ENCODE data around the gene IRS4.

Gene IRS4

DNA sequence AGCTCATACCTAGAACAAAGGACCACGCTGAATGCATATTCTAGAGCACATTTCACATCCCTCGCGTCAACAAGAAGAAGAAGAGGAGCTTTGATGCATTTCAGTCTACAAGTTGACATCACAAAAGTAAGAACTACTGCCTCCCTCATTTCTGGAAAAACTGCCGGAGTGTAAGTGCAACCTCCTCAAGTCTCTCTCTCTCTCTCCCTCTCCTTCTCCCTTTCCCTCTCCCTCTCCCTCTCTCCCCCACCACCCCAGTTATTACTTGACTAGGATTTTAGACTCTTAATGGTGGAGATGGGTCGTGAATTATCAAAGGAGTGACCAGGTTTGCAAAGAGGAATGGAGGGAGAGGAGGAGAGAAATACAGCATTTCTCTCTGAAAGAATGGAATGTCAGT lies 1.4 kb upstream of the IRS4 start:
- 15% methylated on average over 4 of the region's 5 CpGs for WGBS
- H2AK5ac ChIP-seq (ENCODE audit: low read length, severe bottlenecking) = no peak overlapping the region
- no peak overlapping the region for H3K14ac ChIP-seq (ENCODE audit: low read length in 2 of 2)
- no peak overlapping the region for H4K8ac ChIP-seq (ENCODE audit: low read length)
- H2AFZ ChIP-seq (ENCODE audit: low read depth, low read length) = no peak overlapping the region
- H3K79me1 ChIP-seq (replicated peaks; ENCODE audit: low read length, poor library complexity, severe bottlenecking) = no peaks in the 10 kb centered on the region
- no peak overlapping the region for H2BK5ac ChIP-seq (ENCODE audit: low read depth, low read length, poor library complexity, severe bottlenecking)
- H2BK12ac ChIP-seq (ENCODE audit: low read length in 2 of 2) = no peak overlapping the region
- no peak overlapping the region for H2BK120ac ChIP-seq (ENCODE audit: low read depth, low read length)
- H2BK15ac ChIP-seq (ENCODE audit: low read depth, poor library complexity, severe bottlenecking) = no peak overlapping the region
- H3K27ac ChIP-seq (ENCODE audit: low read length, poor library complexity, severe bottlenecking) = no peak overlapping the region
- peaks cover 2% of the 10 kb centered on the region for H3K9me3 ChIP-seq (ENCODE audit: control insufficient read depth, low read length)
- no peak overlapping the region for H3K4me2 ChIP-seq (ENCODE audit: low read length, poor library complexity, severe bottlenecking)
- no peaks in the 10 kb centered on the region for H3K36me3 ChIP-seq (ENCODE audit: control insufficient read depth in 1 of 2, insufficient read depth in 2 of 2, low read depth in 1 of 2, low read length in 2 of 2)
- peaks cover 12% of the 10 kb centered on the region for H3K4me1 ChIP-seq (ENCODE audit: control insufficient read depth, insufficient read depth, low read depth, low read length)
- no peak overlapping the region for H4K91ac ChIP-seq (ENCODE audit: low read length)
- H3K23ac ChIP-seq (ENCODE audit: low read length in 2 of 2) = no peak overlapping the region
- H3K4ac ChIP-seq (ENCODE audit: low read depth in 1 of 2, low read length in 2 of 2) = no peak overlapping the region
- no peak overlapping the region for H3K9ac ChIP-seq (ENCODE audit: low read length)
- no peak overlapping the region for H3K18ac ChIP-seq (ENCODE audit: low read depth in 1 of 2, low read length in 2 of 2)
- no peak for DNase-seq
- H3K27me3 ChIP-seq (ENCODE audit: control insufficient read depth in 1 of 2, insufficient read depth in 1 of 2, low read length in 2 of 2) = peaks cover 49 to 65% of the 10 kb centered on the region in 2 experiments
- H3K4me3 ChIP-seq (ENCODE audit: insufficient read depth in 1 of 2, low read depth in 1 of 2, low read length in 2 of 2) = no peak overlapping the region

DNA sequence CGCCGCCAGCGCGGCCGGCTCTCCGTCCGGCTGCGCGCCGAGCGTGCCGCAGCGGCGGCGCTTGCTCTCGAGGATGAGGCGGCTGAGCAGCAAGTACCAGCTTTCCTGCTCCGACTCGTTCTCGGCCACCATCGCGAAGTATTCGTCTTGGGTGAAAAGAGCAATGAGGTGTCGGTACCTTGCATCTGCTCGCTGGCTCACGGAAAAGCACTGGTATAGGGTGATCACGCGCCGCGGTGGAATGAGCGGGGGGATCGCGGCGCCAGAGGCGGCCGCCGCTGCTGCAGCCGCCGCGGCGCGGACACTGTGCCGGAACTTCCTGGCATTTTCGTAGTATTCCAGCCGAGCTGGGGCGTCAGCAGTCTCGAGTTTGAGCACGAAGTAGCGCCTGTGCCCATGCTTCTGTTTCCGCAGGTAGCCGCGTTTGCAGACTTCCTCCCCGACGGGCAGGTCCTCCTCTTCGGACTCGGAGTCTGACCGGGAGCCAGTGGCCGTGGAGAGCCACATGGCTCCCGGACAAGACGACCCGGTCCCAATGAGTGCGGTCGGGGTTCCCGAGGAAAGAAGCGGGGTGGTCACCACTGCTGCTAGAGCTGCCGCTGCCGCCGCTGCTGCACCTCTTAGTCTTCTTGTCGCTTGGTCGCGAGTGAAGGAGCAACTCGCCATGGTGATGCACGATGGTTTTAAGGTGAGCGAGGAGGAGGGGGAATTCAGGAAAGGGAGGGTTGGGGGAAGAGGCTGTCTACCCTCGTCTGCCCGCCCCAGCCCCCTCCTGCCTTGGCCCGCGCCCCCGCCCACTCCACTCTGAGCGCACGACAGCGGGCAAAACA lies 469 bp downstream of the IRS4 start:
- peak; percentile 15 for DNase-seq
- no peak overlapping the region for H2BK12ac ChIP-seq (ENCODE audit: low read length in 2 of 2)
- H2AK5ac ChIP-seq (ENCODE audit: low read length, severe bottlenecking) = no peak overlapping the region
- no peak overlapping the region for H2BK15ac ChIP-seq (ENCODE audit: low read depth, poor library complexity, severe bottlenecking)
- WGBS = 3% methylated on average over 49 of the region's 82 CpGs
- no peak overlapping the region for H2BK5ac ChIP-seq (ENCODE audit: low read depth, low read length, poor library complexity, severe bottlenecking)
- peak overlapping the region; percentile 78 for H3K4me2 ChIP-seq (ENCODE audit: low read length, poor library complexity, severe bottlenecking)
- H3K27ac ChIP-seq (ENCODE audit: low read length, poor library complexity, severe bottlenecking) = no peak overlapping the region
- H2AFZ ChIP-seq (ENCODE audit: low read depth, low read length) = peak overlapping the region; percentile 51
- H4K91ac ChIP-seq (ENCODE audit: low read length) = no peak overlapping the region
- peaks cover 2% of the 10 kb centered on the region for H3K9me3 ChIP-seq (ENCODE audit: control insufficient read depth, low read length)
- H3K79me1 ChIP-seq (replicated peaks; ENCODE audit: low read length, poor library complexity, severe bottlenecking) = no peaks in the 10 kb centered on the region
- H3K14ac ChIP-seq (ENCODE audit: low read length in 2 of 2) = no peak overlapping the region
- peaks cover 15% of the 10 kb centered on the region for H3K4me1 ChIP-seq (ENCODE audit: control insufficient read depth, insufficient read depth, low read depth, low read length)
- no peak overlapping the region for H3K9ac ChIP-seq (ENCODE audit: low read length)
- peaks cover 63 to 75% of the 10 kb centered on the region in 2 experiments for H3K27me3 ChIP-seq (ENCODE audit: control insufficient read depth in 1 of 2, insufficient read depth in 1 of 2, low read length in 2 of 2)
- H4K8ac ChIP-seq (ENCODE audit: low read length) = no peak overlapping the region
- H3K4ac ChIP-seq (ENCODE audit: low read depth in 1 of 2, low read length in 2 of 2) = no peak overlapping the region
- H2BK120ac ChIP-seq (ENCODE audit: low read depth, low read length) = no peak overlapping the region
- H3K18ac ChIP-seq (ENCODE audit: low read depth in 1 of 2, low read length in 2 of 2) = no peak overlapping the region
- H3K4me3 ChIP-seq (ENCODE audit: insufficient read depth in 1 of 2, low read depth in 1 of 2, low read length in 2 of 2) = peak overlapping the region; percentile 44 to 53
- no peaks in the 10 kb centered on the region for H3K36me3 ChIP-seq (ENCODE audit: control insufficient read depth in 1 of 2, insufficient read depth in 2 of 2, low read depth in 1 of 2, low read length in 2 of 2)
- H3K23ac ChIP-seq (ENCODE audit: low read length in 2 of 2) = no peak overlapping the region

DNA sequence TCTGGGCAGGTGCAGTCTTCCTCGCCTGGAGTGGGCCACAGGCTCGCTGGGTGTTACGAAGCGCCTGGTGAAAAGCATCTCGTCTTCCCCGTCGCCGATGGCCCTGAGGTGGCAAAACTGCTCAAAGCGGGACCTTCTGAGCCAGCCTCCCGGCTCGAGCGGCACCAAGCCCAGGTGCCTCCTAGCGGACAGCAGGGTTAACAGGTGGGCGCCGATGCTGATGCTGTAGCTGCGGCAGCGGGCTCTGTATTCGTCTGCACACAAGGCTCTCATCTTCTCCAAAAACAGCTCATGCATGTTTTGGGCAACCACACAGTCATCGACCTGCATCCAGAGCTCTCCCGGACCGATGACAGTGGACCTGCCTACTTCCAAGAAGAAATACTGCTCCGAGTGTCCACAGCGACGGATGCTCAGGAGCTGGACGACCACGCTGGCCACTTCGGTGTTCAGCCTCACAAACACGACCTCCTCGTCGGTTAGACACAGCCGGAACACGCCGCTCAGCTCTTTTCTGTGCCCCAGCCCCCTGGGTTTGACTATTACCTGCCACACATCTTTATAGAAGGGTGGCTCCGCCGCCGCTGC lies 1.2 kb downstream of the IRS4 start:
- Histone ChIP-seq H4K91ac (ENCODE audit: low read length) (no peak overlapping the region), H3K18ac (ENCODE audit: low read depth in 1 of 2, low read length in 2 of 2) (no peak overlapping the region), H2AK5ac (ENCODE audit: low read length, severe bottlenecking) (no peak overlapping the region), H3K79me1 (replicated peaks; ENCODE audit: low read length, poor library complexity, severe bottlenecking) (no peaks in the 10 kb centered on the region), H2BK120ac (ENCODE audit: low read depth, low read length) (no peak overlapping the region), H3K4me2 (ENCODE audit: low read length, poor library complexity, severe bottlenecking) (peak overlapping the region; percentile 78), H3K14ac (ENCODE audit: low read length in 2 of 2) (no peak overlapping the region), H3K4me3 (ENCODE audit: insufficient read depth in 1 of 2, low read depth in 1 of 2, low read length in 2 of 2) (no peak overlapping the region), H2BK5ac (ENCODE audit: low read depth, low read length, poor library complexity, severe bottlenecking) (no peak overlapping the region), H3K27me3 (ENCODE audit: control insufficient read depth in 1 of 2, insufficient read depth in 1 of 2, low read length in 2 of 2) (peaks cover 63 to 77% of the 10 kb centered on the region in 2 experiments), H3K9ac (ENCODE audit: low read length) (no peak overlapping the region), H2BK12ac (ENCODE audit: low read length in 2 of 2) (no peak overlapping the region), H2BK15ac (ENCODE audit: low read depth, poor library complexity, severe bottlenecking) (no peak overlapping the region), H4K8ac (ENCODE audit: low read length) (no peak overlapping the region), H3K4ac (ENCODE audit: low read depth in 1 of 2, low read length in 2 of 2) (no peak overlapping the region), H3K23ac (ENCODE audit: low read length in 2 of 2) (no peak overlapping the region), H3K9me3 (ENCODE audit: control insufficient read depth, low read length) (peaks cover 2% of the 10 kb centered on the region), H3K4me1 (ENCODE audit: control insufficient read depth, insufficient read depth, low read depth, low read length) (peaks cover 15% of the 10 kb centered on the region), H2AFZ (ENCODE audit: low read depth, low read length) (no peak overlapping the region), H3K36me3 (ENCODE audit: control insufficient read depth in 1 of 2, insufficient read depth in 2 of 2, low read depth in 1 of 2, low read length in 2 of 2) (no peaks in the 10 kb centered on the region), H3K27ac (ENCODE audit: low read length, poor library complexity, severe bottlenecking) (no peak overlapping the region)
- 39% methylated on average over 31 of the region's 36 CpGs for WGBS
- DNase-seq = no peak

DNA sequence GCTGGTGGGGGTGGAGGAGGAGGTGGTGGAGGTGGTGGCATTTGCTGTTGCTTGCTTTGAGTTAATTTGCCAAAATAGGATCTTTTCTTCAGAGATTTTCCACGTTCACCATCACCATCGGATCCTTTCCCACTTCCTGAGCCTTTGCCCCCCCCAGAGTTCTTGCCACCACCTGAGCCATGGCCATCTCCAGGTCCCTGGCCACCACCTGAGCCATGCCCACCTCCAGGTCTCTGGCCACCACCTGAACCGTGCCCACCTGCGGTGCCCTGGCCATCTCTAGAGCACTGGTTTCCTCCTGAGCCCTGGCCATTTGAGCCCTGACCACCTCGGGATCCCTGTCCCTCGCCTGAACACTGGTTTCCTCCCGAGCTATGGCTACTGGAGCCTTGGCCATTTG lies 1.9 kb downstream of the IRS4 start:
- Histone ChIP-seq H3K4ac (ENCODE audit: low read depth in 1 of 2, low read length in 2 of 2) (no peak overlapping the region), H3K4me3 (ENCODE audit: insufficient read depth in 1 of 2, low read depth in 1 of 2, low read length in 2 of 2) (no peak overlapping the region), H2BK15ac (ENCODE audit: low read depth, poor library complexity, severe bottlenecking) (no peak overlapping the region), H3K4me1 (ENCODE audit: control insufficient read depth, insufficient read depth, low read depth, low read length) (peaks cover 15% of the 10 kb centered on the region), H3K14ac (ENCODE audit: low read length in 2 of 2) (no peak overlapping the region), H3K79me1 (replicated peaks; ENCODE audit: low read length, poor library complexity, severe bottlenecking) (no peaks in the 10 kb centered on the region), H2BK5ac (ENCODE audit: low read depth, low read length, poor library complexity, severe bottlenecking) (no peak overlapping the region), H3K4me2 (ENCODE audit: low read length, poor library complexity, severe bottlenecking) (no peak overlapping the region), H3K9ac (ENCODE audit: low read length) (no peak overlapping the region), H2AFZ (ENCODE audit: low read depth, low read length) (no peak overlapping the region), H3K27me3 (ENCODE audit: control insufficient read depth in 1 of 2, insufficient read depth in 1 of 2, low read length in 2 of 2) (peaks cover 63 to 81% of the 10 kb centered on the region in 2 experiments), H2AK5ac (ENCODE audit: low read length, severe bottlenecking) (no peak overlapping the region), H4K91ac (ENCODE audit: low read length) (no peak overlapping the region), H2BK12ac (ENCODE audit: low read length in 2 of 2) (no peak overlapping the region), H3K18ac (ENCODE audit: low read depth in 1 of 2, low read length in 2 of 2) (no peak overlapping the region), H3K36me3 (ENCODE audit: control insufficient read depth in 1 of 2, insufficient read depth in 2 of 2, low read depth in 1 of 2, low read length in 2 of 2) (no peaks in the 10 kb centered on the region), H2BK120ac (ENCODE audit: low read depth, low read length) (no peak overlapping the region), H3K23ac (ENCODE audit: low read length in 2 of 2) (no peak overlapping the region), H3K27ac (ENCODE audit: low read length, poor library complexity, severe bottlenecking) (no peak overlapping the region), H4K8ac (ENCODE audit: low read length) (no peak overlapping the region), H3K9me3 (ENCODE audit: control insufficient read depth, low read length) (peaks cover 2% of the 10 kb centered on the region)
- WGBS = 77% methylated on average over 7 of the region's 7 CpGs
- no peak for DNase-seq

All from mesenchymal stem cell (in vitro differentiated cells and primary cell).